Ovary (tissue), 9 donors: ENCODE measurements around the gene FRMD5. TPM values are rescaled to one million over a fixed set of nuclear protein-coding genes. Genes with fewer than 3 reads are reported as not detected.

Experiments
- DNase-seq, 5 donors: peaks; one replicate each; pipeline ENCODE4 v3.0.0-alpha.2; 2019 to 2020
- H3K27ac ChIP-seq, 2 donors: fragments of 200-600 bp; one replicate each; pipeline versions ENCODE4 v1.5.1 to v1.8.0; 2019 to 2022
- H3K27me3 ChIP-seq: fragments of 200-600 bp; one replicate; pipeline ENCODE4 v1.8.0; 2022
- H3K36me3 ChIP-seq: fragments of 200-600 bp; sonication (generic); one replicate; pipeline ENCODE4 v1.5.1; 2019
- H3K4me1 ChIP-seq: one replicate; pipeline ENCODE4 v1.8.1; 2013; ENCODE audit warnings: mild to moderate bottlenecking, moderate library complexity; ENCODE audit not compliant: insufficient read depth
- H3K4me3 ChIP-seq: fragments of 200-600 bp; sonication (generic); one replicate; pipeline ENCODE4 v1.5.1; 2017
- H3K9me3 ChIP-seq, 2 donors: fragments of 200-600 bp in 1 of 2; sonication (generic) in 1 of 2; one replicate each; pipeline versions ENCODE4 v1.5.1 to v1.8.1; 2013 to 2019; ENCODE audit warnings: mild to moderate bottlenecking in 1 of 2, moderate library complexity in 1 of 2
- EP300 ChIP-seq: sonication (generic); formaldehyde crosslinking; IDR thresholded peaks from one replicate; pipeline ENCODE4 v1.6.1; 2017; ENCODE audit warnings: antibody characterized with exemption
- POLR2A ChIP-seq: fragments of 450-650 bp; IDR thresholded peaks from one replicate; pipeline ENCODE4 v1.6.1; 2017; ENCODE audit warnings: antibody characterized with exemption, mild to moderate bottlenecking, moderate library complexity
- WGBS, 3 donors: extraction: QIAGEN DNeasy Blood & Tissue Kit in 1 of 3; methylation state at CpG; one replicate each; pipeline versions ENCODE4 v1.1.5 to v1.1.7; 2013 to 2017; 5-methylcytosine and 5-hydroxymethylcytosine counted together
- intact Hi-C, 4 donors: fragments of 100-400 bp; cut with DNase I; formaldehyde crosslinking; loops; one replicate each; pipeline versions ENCODE4 v1.11.0 to v1.15.1; 2022 to 2023
- polyA plus RNA-seq, 2 donors: library from polyadenylated mRNA; stranded (reverse); fragments of 200-250 nt in 1 of 2; fragments of 350-450 nt in 1 of 2; fragmentation: Illumina TruSeq in 1 of 2; extraction: RNeasy Lipid Tissue Mini Kit (QIAGEN cat#74804) in 1 of 2; gene quantifications; one replicate each; pipeline ENCODE4 v1.2.3, GENCODE V29; 2013 to 2014
- total RNA-seq, 7 donors: library from RNA; depleted of rRNA in 2 of 7; stranded (reverse); fragments of >200 nt in 2 of 7; fragmentation: NEBNext Ultra II Directional in 3 of 7; extraction: Animal tissue kit (Norgen Biotek cat#: 25700) in 3 of 7; gene quantifications; one replicate each; pipeline versions ENCODE4 v1.1.0 to v1.2.4, GENCODE V29; 2016 to 2023
- TF ChIP-seq, protein P1 (sequence below), 3 donors: fragments of 450-650 bp in 2 of 3; fragments of 200-600 bp in 1 of 3; IDR thresholded peaks; one replicate each; pipeline versions ENCODE4 v1.5.1 to v1.8.0; 2016 to 2022; ENCODE audit warnings: antibody characterized with exemption in 3 of 3, mild to moderate bottlenecking in 1 of 3
- donor health status: DM: no; HTN: no; CAD: no; lungs with moderate emphysema.
- donor health status: DM: no; HTN: no; CAD: no.
- donor health status: Bipolar disorder and iron deficiency.
- donor health status: DM: yes; HTN: yes; CAD: no.
- donor health status: DM: no; HTN: no; CAD: no.
- donor health status: DM: yes; HTN: yes; CAD: no.

FRMD5 gene
- total and polyA plus RNA-seq, 9 donors, result 0.12 to 2.2 (median 0.32) TPM

DNA sequence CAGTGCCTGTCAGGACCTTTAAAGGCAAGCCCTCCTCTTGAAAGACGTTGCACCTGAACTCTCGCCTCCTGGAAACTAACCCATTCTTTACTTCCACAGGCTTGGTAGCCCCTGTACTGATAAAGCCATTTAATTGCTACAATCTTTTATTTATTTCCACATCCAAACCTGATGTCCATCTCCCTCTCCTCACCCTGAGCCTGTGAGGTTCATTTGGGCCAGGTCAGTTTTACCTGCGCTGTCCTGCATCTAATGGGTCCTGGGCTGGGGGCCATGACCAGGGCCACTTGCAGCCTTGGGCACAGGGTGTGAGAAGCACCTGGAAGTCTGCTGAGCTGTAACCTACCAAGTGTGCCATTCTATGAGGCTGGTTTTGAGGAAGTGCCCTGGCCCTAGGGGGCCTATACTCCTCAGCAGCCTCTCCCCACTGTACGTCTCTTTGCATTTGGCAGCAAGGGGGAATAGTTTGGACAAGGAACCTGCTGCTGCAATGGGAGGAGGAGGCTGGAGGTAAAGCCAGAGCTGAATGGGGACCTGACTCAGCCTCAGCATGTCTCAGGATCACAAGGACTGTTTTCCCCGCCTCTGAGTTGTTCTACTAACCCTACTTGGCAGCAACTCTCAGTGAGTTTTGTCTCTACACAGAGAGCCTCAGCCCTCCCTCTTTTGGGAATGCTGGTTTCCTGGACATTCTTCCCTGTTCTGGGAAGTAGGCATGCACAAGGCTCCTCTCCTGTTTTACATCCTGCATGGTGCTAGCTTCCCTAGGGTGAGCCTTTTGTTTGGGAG, 314.5 kb downstream of the FRMD5 start:
- no peak overlapping the region for H3K27ac ChIP-seq
- no peaks in the 10 kb centered on the region for H3K9me3 ChIP-seq
- no peaks in the 10 kb centered on the region for H3K27me3 ChIP-seq
- H3K4me1 ChIP-seq, result no peaks in the 10 kb centered on the region
- 78 to 84% (median 80%) methylated on average over 5 of the region's 5 CpGs for WGBS, 3 donors
- intact Hi-C loops, result no loop called here
- H3K4me3 ChIP-seq, result no peak overlapping the region
- TF ChIP-seq EP300, result no peak
- no peak for TF ChIP-seq POLR2A
- TF ChIP-seq, protein P1, sequence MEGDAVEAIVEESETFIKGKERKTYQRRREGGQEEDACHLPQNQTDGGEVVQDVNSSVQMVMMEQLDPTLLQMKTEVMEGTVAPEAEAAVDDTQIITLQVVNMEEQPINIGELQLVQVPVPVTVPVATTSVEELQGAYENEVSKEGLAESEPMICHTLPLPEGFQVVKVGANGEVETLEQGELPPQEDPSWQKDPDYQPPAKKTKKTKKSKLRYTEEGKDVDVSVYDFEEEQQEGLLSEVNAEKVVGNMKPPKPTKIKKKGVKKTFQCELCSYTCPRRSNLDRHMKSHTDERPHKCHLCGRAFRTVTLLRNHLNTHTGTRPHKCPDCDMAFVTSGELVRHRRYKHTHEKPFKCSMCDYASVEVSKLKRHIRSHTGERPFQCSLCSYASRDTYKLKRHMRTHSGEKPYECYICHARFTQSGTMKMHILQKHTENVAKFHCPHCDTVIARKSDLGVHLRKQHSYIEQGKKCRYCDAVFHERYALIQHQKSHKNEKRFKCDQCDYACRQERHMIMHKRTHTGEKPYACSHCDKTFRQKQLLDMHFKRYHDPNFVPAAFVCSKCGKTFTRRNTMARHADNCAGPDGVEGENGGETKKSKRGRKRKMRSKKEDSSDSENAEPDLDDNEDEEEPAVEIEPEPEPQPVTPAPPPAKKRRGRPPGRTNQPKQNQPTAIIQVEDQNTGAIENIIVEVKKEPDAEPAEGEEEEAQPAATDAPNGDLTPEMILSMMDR (IDR thresholded peaks at IDR 0.05), result no peak
- no peak for DNase-seq
- no peaks in the 10 kb centered on the region for H3K36me3 ChIP-seq

DNA sequence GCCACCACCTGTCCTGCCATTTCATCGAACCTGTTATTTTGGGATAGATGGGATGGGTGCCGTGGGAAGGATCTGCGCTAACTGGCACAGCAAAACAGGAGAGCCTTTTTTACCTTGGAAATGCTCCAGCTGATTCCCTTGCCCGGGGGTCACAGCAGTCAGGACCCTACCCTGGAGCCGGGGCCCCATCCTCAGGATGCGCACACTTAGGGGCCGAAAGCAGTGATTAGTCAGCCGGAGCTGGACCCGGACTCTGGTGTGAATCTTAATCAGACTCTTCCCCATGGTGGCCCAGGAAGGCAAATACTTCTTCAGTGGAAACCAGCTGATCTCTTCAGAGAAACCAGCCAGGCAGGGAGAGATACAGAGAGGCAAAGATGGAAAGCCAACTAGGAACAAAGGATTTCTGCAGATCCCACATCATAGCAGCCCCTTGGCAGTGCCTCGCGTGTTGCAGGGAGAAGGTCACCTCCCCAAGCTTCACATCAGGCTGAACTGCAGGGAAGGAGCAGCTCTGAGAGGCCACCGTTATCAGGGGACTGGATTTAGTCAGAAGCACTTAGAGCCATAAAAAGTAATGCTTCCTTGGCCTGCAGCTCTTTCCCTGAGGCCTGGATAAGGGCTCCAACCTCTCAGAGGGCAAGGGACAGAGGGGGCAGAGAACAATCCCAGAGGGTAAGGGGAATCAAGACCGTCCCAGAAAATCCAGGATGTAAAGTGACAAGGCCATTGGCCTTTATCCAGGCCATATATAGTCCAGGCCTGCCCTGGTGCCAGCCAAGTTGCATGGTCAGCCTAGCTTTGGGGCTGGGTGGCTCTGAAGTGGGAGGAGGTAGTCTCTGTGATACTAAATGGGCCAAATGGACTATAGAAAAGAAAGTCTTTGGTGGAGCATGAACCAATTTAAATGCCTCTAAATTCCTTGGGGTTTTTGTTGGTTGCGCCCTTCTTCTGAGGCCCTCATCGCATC, 315.4 kb downstream of the FRMD5 start:
- Histone ChIP-seq H3K27me3 (no peaks in the 10 kb centered on the region), H3K4me3 (no peak overlapping the region), H3K36me3 (no peaks in the 10 kb centered on the region), H3K9me3 (no peaks in the 10 kb centered on the region), H3K27ac (no peak overlapping the region), H3K4me1 (no peaks in the 10 kb centered on the region)
- no peak for DNase-seq
- intact Hi-C loops, result no loop called here
- 85 to 89% (median 88%) methylated on average over 15 of the region's 15 CpGs for WGBS, 3 donors
- no peak for TF ChIP-seq EP300
- TF ChIP-seq POLR2A, result no peak
- TF ChIP-seq, protein P1 (IDR thresholded peaks at IDR 0.05), result no peak

DNA sequence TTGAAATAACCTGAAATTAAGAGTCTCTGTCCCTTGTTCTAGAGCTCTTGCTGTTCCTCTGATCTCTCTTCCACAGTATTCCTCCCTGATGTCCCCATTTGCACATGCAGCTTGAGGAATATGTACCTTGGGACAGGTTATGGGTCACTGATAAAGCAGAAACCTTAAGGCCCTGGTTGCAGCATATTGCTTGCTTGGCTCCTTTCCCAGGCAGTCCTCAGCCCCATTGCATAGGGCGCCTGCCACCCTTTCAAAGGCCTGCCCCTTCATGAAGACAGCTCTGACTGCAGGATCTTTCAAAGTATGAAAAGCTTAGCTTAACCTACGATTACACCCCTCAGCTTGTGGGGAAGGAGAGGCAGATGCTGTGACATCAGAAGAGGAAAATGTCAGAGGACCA, 316.6 kb downstream of the FRMD5 start:
- Histone ChIP-seq H3K27ac (no peak overlapping the region), H3K9me3 (no peaks in the 10 kb centered on the region), H3K27me3 (no peaks in the 10 kb centered on the region), H3K36me3 (no peaks in the 10 kb centered on the region), H3K4me3 (no peak overlapping the region), H3K4me1 (no peaks in the 10 kb centered on the region)
- intact Hi-C loops, result no loop called here
- 89 to 93% (median 90%) methylated on average over 2 of the region's 2 CpGs for WGBS, 3 donors
- DNase-seq, result no peak
- TF ChIP-seq, protein P1 (IDR thresholded peaks at IDR 0.05), result no peak
- TF ChIP-seq EP300 (no peak), POLR2A (no peak)

DNA sequence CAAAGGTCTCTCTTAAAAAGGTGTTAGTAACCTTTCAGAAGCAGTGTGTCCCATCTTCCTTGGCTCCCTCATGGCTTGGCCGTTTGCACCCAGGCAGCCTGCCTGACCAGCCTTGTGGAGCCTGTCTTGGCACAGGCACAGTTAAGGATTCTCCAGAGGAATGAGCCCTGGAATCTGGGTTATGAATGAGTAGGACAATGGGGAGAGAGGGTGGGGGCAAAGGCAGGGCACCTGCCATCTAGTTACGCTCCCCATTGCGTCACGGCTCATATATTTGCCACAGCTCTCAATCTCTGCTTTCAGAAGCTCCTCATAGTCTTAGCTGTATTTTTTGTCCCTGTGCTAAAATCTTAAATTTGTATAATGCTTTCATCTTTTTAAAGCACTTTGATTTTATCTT, 317.7 kb downstream of the FRMD5 start:
- Histone ChIP-seq H3K27ac (no peak overlapping the region), H3K36me3 (no peaks in the 10 kb centered on the region), H3K9me3 (no peaks in the 10 kb centered on the region), H3K27me3 (no peaks in the 10 kb centered on the region), H3K4me1 (no peaks in the 10 kb centered on the region), H3K4me3 (no peak overlapping the region)
- no peak for DNase-seq
- TF ChIP-seq POLR2A, result no peak
- TF ChIP-seq, protein P1 (IDR thresholded peaks at IDR 0.05), result no peak
- no peak for TF ChIP-seq EP300
- intact Hi-C loops, result no loop called here
- 89 to 95% (median 93%) methylated on average over 4 of the region's 4 CpGs for WGBS, 3 donors
